ENCODE data around the gene IFNL4.
A peak's percentile ranks its signal among the peaks of the same experiment; 100 is the strongest.
"Not testable (repeated sequence)": the region's sequence is repeated elsewhere in the genome, so short reads cannot be mapped to it uniquely, and the experiment has no call there.

Gene IFNL4

GRCh38 chr19:39219108-39219507, 29.5 kb downstream of the IFNL4 start:
- not testable (repeated sequence) for DNase-seq

DNA sequence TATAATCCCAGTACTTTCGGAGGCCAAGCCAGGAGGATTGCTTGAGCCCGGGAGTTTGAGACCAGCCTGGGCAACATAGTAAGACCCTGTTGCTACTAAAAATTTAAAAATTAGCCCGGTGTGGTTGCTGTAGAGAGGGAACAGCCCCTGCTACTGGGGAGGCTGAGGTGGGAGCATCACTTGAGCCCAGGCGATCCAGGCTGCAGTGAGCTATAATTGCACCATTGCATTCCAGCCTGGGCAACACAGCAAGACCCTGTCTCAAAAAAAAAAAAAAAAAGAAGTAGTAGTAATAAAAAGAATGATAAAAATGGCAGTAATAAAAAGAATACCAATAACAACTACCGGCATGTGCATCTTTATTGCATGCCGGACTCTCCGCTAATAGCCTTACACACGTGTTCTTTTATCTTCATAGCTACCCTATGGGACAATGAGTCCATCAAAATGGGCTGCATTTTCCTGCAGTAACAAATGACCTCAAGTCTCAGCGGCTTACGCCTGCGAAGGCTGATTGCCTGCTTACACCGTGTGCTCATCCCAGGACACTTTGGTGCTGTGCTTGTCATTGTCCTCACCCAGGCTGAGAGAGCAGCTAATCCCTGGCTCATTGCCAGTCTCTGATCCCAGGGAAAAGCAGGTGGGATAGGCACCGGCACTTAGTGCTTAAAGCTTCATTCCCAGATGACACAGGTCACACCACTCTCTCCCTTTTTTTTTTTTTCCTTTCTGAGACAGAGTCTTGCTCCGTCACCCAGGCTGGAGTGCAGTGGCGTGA, 30.2 kb downstream of the IFNL4 start:
- DNase-seq: no peak

DNA sequence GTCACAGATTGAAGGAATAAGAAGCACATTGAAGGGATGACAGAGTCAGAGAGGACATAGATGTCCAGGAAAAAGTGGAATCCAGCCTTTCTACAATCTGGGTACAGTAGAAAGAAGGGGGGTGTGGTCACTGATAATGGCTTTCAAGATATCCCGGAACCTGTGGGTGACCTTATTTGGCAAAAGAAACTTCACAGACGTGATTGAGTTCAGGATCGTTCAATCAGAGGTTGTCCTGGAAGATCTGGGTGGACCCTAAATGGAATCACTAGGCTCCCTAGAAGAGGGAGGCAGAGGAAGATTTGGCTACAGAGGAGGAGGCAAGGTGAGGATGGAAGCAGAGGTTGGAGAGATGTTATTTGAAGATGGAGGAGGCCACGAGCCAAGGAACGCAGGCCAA, 31.6 kb downstream of the IFNL4 start:
- no peak for DNase-seq

DNA sequence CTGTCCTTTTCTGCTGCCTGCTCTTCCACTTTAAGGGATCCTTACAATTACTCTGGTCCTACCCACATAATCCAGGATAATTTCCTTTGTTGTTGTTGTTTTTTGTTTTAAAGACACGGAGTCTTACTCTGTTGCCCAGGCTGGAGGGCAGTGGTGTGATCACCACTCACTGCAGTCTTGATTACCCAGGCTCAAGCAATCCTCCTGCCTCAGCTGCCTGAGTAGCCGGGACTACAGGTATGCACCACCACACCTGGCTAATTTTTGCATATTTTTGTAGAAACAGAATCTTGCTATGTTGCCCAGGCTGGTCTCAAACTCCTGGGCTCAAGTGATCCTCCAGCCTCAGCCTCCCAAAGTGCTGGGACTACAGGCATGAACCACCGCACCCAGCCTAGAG, 33.3 kb downstream of the IFNL4 start:
- not testable (repeated sequence) for DNase-seq

DNA sequence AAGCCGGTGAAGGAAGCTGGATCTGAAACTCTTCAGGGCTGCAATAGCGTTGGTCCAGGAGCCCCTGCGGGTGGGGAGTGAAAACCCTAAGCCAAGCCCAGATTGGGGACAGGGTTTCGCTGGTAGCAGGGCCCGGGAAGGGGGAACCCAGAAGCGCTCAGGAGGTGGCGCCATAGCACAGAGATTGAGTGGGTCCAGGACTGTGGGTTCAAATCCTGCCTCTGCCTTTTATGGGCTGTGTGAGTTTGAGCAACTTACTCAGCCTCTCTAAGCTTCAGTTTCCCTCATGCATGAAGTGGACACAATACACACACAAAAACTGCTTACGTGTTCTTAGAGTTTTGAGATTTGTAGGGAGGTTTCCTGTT, 36.3 kb downstream of the IFNL4 start:
- DNase-seq: peak; percentile 6

DNA sequence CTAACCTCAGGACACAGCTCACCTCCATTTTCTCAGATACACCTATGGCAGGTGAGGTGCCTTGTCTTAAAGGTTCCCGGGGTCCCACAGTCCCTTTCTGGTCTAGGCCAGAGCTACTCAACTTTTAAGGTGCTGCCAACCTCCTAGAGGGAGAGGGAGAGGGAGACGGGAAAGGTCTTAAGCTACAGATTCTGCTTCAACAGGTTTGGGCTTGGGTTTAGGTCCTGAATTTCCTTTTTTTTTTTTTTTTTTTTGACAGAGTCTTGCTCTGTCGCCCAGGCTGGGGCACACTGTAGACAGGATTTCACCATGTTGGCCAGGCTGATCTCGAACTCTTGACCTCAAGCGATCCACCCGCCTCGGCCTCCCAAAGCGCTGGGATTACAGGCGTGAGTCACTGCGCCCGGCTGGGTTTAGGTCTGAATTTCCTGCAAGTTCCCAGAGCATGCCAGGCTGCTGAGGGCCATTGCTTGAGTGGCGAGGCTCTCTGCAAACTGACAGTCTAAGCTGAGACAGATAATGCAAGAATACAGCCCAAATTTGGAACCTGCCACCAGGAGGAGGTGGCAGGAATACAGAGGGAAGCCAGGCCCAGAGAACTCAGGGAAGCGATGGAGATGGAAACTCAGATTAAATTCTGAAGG, 36.8 kb downstream of the IFNL4 start:
- DNase-seq: no peak

DNA sequence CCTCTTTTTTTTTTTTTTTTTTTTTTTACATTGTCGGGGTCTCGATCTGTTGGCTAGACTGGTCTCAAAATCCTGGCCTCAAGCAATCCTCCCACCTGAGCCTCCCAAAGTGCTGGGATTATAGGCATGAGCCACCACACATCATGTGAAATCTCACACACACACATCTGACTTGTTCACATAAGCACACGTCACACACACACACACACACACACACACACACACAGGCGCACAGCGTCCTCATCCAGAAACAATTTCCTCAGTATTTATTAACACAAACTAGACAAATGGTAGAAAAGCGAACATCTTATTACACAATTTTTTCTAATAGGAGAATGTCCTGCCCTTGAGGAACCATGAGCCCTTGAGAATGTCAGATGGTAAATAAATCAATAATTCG, 39.5 kb downstream of the IFNL4 start:
- no peak for DNase-seq

- no peak for DNase-seq
Observed at GRCh38 chr19:39208175-39208795, 40.4 kb downstream of the IFNL4 start.

DNA sequence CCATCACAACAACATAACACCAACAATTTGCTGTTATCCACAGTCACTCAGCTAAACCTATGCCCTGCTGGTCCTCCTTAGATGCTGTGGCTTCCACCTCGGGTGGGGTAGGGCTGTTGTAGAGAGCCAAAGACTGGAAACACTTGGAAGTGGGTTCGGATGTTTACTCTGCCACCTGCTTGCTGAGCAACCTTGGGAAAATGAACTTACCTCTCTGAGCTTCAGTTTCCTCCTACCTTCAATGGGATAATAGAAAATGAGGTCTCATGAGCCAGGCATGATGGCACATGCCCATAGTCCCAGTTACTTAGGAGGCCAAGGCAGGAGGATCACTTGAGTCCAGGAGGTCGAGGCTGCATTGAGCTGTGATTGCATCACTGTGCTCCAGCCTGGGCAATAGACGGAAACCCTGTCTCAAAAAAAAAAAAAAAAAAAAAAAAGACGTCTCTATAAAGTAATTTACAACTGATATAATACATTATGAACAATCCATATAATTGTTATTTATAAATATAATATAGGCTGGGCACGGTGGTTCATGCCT, 41.3 kb downstream of the IFNL4 start:
- no peak for DNase-seq

DNA sequence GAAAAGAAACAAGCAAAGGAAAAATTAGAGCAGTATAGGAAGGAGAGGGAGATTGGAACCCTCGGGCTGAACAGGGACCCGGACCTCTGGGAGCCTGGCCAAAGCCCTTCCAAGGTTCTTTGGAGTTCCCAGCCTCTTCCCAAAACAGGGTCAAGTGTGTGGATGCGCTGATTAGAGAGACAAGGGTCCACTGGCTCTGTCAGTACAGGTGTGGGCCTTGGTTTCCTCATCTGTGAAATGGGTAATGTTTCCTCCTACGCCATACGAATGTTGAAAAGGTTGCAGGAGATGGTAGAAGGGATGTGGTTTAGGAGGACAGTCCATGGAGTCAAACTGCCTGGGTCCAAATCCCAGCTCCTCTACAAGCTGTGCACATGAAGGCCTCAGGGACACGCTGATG, 42.5 kb downstream of the IFNL4 start:
- DNase-seq: no peak

DNA sequence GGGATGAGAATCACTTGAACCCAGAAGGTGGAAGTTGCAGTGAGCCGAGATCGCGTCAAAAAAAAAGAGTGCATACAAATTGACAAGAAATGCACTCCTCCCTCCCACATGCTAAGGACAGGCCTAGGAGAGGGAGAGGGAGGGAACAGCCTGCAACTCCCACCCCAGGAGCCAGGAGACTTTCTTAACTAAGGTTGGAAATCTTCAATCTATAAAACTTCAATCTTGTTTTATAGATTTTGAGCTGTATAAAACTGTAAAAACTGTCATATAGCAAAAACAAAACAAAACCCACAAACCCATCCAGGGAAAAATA, 43.2 kb downstream of the IFNL4 start:
- no peak for DNase-seq

GRCh38 chr19:39203372-39204341, 45.0 kb downstream of the IFNL4 start, which contains the start of gene SYCN:
SYCN (minus strand) TSS chr19:39204263; CDS start chr19:39204254, 9 bp downstream.
- no peak for DNase-seq

GRCh38 chr19:39202998-39203355, 45.7 kb downstream of the IFNL4 start:
- no peak for DNase-seq

DNA sequence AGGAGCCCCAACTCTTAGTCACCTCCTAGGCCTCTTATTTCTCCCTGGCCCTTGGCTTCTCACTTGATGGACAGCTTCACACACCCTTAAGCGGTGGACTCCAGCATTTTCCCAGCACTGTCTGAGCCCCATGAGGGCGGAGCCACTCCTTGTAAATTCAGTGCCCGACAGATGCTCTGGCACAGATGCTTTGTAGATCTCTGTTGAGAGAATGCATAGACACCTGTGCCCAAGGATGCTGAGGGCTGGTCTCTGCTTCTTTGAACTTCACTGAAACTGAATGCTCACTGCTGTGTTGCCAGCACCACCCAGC, 47.9 kb downstream of the IFNL4 start:
- no peak for DNase-seq

DNA sequence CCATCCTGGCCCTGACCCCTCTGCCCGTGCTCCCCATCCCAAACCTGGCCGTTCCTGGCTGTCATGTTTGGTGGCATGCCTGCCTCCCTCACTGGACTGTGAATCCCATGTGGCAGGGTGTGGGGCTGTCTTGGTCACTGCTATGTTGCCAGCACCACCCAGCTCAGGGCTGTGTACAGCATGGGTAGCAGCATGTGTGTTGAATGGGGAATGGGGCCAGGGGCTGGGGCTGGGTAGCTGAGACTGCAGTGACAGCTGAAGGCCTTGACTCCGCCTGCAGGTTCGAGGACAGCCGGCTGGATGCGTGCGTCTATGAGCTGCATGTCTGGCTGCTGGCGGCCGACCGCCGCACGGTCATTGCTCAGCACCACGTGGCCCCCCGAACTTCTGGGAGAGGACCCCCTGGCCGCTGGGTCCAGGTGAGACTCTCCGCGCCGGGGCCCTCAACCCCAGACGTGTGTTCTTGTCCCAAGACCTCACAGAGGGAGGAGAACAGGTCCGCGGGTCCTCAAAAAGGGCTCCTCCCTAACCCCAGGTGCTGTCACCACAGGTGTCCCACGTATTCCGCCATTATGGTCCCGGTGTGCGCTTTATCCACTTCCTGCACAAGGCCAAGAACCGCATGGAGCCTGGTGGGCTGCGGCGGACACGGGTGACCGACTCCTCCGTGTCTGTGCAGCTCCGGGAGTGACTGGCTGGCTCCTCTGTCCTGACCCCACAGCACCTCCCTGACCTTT, 48.4 kb downstream of the IFNL4 start:
- DNase-seq: no peak

- peak; percentile 8 for DNase-seq
Observed at GRCh38 chr19:39199025-39199424, 49.6 kb downstream of the IFNL4 start.

GRCh38 chr19:39197808-39198207, 50.8 kb downstream of the IFNL4 start:
- DNase-seq: no peak

DNA sequence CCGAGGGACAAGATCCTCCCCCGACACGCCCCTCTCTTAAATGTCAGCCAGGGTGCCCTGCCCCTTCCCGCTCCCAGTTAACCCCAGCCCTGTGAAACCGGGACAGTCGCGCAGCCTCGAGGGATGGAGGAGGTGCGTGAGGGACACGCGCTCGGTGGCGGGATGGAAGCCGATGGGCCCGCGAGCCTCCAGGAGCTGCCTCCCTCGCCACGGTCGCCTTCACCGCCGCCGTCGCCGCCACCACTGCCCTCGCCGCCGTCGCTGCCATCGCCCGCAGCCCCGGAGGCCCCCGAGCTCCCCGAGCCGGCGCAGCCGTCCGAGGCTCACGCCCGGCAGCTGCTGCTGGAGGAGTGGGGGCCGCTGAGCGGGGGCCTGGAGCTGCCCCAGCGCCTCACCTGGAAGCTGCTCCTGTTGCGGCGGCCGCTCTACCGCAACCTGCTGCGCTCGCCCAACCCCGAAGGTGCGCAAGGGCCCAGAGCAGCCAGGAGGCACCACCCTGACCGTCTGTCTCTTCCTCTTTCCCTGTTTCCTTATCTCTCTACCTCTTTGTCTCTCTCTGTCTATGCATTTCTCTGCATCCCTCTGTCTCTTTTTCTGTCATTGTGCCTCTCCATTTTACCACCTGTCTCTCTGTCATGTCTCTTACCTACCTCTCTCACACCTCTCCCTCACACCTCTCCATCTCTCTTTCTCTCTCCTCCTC, 51.6 kb downstream of the IFNL4 start, which contains the start of gene NCCRP1:
TSS of gene NCCRP1 (plus strand) at position 105 of the 703 bp plus-strand sequence. CDS start at position 124, 19 bp downstream.
- DNase-seq: no peak

GRCh38 chr19:39196320-39196719, 52.3 kb downstream of the IFNL4 start:
- no peak for DNase-seq

Data from fibroblast of upper back skin (primary cell).